GM13976 (cell line): ENCODE measurements around the gene GIGYF1.
"Not testable (repeated sequence)": the region's sequence is repeated elsewhere in the genome, so short reads cannot be mapped to it uniquely, and the experiment has no call there.

ENCODE experiments used
- DNase-seq: peaks from one replicate; pipeline ENCODE4 v3.0.0; 2012; ENCODE audit warnings: low spot score
- CTCF ChIP-seq: IDR thresholded peaks from 2 replicates; pipeline ENCODE4 v1.5.1; 2012; ENCODE audit warnings: borderline replicate concordance, mild to moderate bottlenecking; ENCODE audit not compliant: insufficient read depth; ENCODE audit errors: extremely low read depth, missing control alignments, control extremely low read depth
- in situ Hi-C: fragments of 300-500 bp; cut with MboI; formaldehyde crosslinking; loops from one replicate; pipeline ENCODE4 v1.12.0; 2022; ENCODE audit warnings: low sequenced_read_pairs, mixed read lengths, inconsistent platforms; ENCODE audit not compliant: unreplicated experiment

Gene GIGYF1

GRCh38 chr7:100706672-100707311 is 12.7 kb upstream of the GIGYF1 start:
- in situ Hi-C loops: no loop called here
- DNase-seq: no peak
- TF ChIP-seq CTCF: no peak

- no peak for TF ChIP-seq CTCF
- in situ Hi-C loops: no loop called here
- DNase-seq: peak; percentile 99
These were observed 12.0 kb upstream of the GIGYF1 start, which contains the start of gene POP7 for GRCh38 chr7:100705753-100706671. POP7 (plus strand) TSS chr7:100706121; CDS start chr7:100706831, 710 bp downstream.

DNA sequence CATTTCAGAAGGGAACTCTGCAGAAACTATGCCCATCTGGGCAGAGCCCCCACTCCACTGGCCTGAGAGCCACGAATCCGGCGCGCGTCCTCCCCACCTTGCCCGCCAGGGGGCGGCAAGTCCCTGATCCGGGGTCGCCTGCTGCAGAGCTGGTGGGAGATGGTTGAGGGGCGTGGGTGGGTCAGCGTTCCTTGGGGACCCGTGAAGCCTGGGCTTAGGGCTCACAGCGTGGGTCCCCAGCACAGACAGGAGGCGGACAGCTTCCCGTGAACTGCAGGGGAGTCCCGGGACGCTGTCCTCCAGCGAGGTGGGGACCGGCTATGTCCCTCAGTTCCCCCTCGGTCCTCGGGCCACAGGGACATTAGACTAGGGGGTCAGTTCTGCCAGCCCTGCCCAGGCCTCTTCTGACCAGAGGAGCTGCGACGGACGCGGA is 11.3 kb upstream of the GIGYF1 start:
- peak; percentile 97 for TF ChIP-seq CTCF
- peak; percentile 89 for DNase-seq
- in situ Hi-C loops: no loop called here

DNA sequence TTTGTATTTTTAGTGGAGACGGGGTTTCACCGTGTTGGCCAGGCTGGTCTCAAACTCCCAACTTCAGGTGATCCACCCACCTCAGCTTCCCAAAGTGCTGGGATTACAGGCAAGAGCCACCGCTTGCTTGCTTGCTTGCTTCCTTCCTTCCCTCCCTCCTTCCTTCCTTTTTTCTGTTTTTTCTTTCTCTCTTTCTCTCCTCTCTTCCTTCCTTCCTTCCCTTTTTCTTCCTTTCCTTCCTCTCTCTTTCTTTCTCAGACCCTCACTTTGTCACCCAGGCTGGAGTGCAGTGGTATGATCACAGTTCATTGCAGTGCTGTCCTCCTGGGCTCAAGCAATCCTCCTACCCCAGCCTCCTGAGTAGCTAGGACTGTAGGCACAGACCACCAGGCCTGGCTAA is 7.0 kb upstream of the GIGYF1 start:
- in situ Hi-C loops, DNase-seq: not testable (repeated sequence)

DNA sequence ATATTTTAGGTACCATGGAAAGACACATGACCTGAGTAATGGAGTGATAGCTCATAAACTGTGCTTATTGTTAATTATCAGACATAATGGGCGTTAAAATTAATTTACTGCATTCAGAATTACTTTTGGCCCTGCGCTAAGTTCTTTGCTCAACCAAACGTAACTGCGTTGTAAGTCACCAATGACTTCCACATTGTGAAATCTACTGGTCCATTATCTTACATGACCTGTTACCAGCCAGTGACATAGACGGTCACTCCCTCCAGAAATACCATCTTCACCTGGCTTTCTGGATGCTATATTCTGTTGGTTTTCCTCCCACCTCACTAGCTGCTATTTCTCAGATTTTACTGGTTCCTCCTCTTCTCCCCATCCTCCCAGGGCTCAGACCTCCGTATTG is 5.0 kb upstream of the GIGYF1 start:
- in situ Hi-C loops: no loop called here
- TF ChIP-seq CTCF: no peak
- DNase-seq: no peak

GRCh38 chr7:100696123-100696521 is 2.1 kb upstream of the GIGYF1 start:
- TF ChIP-seq CTCF: no peak
- no peak for DNase-seq
- in situ Hi-C loops: no loop called here
